ENCODE measurements around the gene UBALD2. TPM values are rescaled to one million over a fixed set of nuclear protein-coding genes. Genes with fewer than 3 reads are reported as not detected.

The UBALD2 gene
- total and polyA plus RNA-seq, 2 of the 13 experiments (the other 11 are each of a cell fraction or from before 2014, with no cell fraction given), result 3.3 to 89.7 TPM

DNA sequence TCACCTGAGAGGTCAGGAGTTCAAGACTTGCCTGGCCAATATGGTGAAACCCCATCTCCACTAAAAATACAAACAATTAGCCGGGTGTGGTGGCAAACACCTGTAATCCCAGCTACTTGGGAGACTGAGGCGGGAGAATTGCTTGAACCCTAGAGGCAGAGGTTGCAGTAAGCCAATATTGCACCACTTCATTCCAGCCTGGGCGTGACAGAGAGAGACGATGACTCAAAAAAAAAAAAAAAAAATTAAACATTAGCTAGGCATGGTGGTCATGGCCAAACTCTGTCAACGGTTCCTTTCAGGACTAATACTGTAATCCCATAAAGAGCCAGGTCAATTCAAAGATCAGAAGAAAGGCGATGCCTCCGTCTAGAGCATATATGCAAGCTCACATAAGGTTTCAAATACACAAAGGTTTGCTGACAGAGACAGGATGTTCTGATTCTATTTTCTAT is 27.3 kb upstream of the UBALD2 start (continued):
- TF ChIP-seq, protein P1, sequence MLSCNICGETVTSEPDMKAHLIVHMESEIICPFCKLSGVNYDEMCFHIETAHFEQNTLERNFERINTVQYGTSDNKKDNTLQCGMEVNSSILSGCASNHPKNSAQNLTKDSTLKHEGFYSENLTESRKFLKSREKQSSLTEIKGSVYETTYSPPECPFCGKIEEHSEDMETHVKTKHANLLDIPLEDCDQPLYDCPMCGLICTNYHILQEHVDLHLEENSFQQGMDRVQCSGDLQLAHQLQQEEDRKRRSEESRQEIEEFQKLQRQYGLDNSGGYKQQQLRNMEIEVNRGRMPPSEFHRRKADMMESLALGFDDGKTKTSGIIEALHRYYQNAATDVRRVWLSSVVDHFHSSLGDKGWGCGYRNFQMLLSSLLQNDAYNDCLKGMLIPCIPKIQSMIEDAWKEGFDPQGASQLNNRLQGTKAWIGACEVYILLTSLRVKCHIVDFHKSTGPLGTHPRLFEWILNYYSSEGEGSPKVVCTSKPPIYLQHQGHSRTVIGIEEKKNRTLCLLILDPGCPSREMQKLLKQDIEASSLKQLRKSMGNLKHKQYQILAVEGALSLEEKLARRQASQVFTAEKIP (CRISPR knock-in tag; IDR thresholded peaks at IDR 0.05; ENCODE audit: borderline replicate concordance), result no peak
- TF ChIP-seq SIN3B (IDR thresholded peaks at IDR 0.05; ENCODE audit: low read length) (no peak), CBX5 (CRISPR knock-in tag; IDR thresholded peaks at IDR 0.05; ENCODE audit: borderline replicate concordance) (peak; percentile 66; the same call in 1 of the 2 replicates), NCOR1 (IDR thresholded peaks at IDR 0.05; ENCODE audit: borderline replicate concordance, low read length) (peak; percentile 30; the same call in 1 of the 2 replicates), AHR (CRISPR knock-in tag; IDR thresholded peaks at IDR 0.05) (no peak), ZNF737 (CRISPR knock-in tag; IDR thresholded peaks at IDR 0.05; ENCODE audit: borderline replicate concordance) (no peak), CHD4 (IDR thresholded peaks at IDR 0.05; ENCODE audit: borderline replicate concordance, low read length) (peak; percentile 85), KDM5A (IDR thresholded peaks at IDR 0.05; ENCODE audit: borderline replicate concordance, low read length) (no peak), MEIS2 (CRISPR knock-in tag; IDR thresholded peaks at IDR 0.05) (0 out of 2 replicates have a peak, but pooled peaks have one; percentile 60), RORA (CRISPR knock-in tag; IDR thresholded peaks at IDR 0.05) (no peak), TCF7L2 (IDR thresholded peaks at IDR 0.05; ENCODE audit: low read depth, low read length) (peak; percentile 18; the same call in 1 of the 2 replicates), MIER3 (CRISPR knock-in tag; IDR thresholded peaks at IDR 0.05; ENCODE audit: borderline replicate concordance) (peak; percentile 75; the same call in 1 of the 2 replicates)
- TF ChIP-seq, protein P2, sequence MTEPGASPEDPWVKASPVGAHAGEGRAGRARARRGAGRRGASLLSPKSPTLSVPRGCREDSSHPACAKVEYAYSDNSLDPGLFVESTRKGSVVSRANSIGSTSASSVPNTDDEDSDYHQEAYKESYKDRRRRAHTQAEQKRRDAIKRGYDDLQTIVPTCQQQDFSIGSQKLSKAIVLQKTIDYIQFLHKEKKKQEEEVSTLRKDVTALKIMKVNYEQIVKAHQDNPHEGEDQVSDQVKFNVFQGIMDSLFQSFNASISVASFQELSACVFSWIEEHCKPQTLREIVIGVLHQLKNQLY (CRISPR knock-in tag; IDR thresholded peaks at IDR 0.05), result peak; percentile 57
- TF ChIP-seq, protein P3, sequence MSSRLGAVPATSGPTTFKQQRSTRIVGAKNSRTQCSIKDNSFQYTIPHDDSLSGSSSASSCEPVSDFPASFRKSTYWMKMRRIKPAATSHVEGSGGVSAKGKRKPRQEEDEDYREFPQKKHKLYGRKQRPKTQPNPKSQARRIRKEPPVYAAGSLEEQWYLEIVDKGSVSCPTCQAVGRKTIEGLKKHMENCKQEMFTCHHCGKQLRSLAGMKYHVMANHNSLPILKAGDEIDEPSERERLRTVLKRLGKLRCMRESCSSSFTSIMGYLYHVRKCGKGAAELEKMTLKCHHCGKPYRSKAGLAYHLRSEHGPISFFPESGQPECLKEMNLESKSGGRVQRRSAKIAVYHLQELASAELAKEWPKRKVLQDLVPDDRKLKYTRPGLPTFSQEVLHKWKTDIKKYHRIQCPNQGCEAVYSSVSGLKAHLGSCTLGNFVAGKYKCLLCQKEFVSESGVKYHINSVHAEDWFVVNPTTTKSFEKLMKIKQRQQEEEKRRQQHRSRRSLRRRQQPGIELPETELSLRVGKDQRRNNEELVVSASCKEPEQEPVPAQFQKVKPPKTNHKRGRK (CRISPR knock-in tag; IDR thresholded peaks at IDR 0.05), result no peak
- TF ChIP-seq, protein P4, sequence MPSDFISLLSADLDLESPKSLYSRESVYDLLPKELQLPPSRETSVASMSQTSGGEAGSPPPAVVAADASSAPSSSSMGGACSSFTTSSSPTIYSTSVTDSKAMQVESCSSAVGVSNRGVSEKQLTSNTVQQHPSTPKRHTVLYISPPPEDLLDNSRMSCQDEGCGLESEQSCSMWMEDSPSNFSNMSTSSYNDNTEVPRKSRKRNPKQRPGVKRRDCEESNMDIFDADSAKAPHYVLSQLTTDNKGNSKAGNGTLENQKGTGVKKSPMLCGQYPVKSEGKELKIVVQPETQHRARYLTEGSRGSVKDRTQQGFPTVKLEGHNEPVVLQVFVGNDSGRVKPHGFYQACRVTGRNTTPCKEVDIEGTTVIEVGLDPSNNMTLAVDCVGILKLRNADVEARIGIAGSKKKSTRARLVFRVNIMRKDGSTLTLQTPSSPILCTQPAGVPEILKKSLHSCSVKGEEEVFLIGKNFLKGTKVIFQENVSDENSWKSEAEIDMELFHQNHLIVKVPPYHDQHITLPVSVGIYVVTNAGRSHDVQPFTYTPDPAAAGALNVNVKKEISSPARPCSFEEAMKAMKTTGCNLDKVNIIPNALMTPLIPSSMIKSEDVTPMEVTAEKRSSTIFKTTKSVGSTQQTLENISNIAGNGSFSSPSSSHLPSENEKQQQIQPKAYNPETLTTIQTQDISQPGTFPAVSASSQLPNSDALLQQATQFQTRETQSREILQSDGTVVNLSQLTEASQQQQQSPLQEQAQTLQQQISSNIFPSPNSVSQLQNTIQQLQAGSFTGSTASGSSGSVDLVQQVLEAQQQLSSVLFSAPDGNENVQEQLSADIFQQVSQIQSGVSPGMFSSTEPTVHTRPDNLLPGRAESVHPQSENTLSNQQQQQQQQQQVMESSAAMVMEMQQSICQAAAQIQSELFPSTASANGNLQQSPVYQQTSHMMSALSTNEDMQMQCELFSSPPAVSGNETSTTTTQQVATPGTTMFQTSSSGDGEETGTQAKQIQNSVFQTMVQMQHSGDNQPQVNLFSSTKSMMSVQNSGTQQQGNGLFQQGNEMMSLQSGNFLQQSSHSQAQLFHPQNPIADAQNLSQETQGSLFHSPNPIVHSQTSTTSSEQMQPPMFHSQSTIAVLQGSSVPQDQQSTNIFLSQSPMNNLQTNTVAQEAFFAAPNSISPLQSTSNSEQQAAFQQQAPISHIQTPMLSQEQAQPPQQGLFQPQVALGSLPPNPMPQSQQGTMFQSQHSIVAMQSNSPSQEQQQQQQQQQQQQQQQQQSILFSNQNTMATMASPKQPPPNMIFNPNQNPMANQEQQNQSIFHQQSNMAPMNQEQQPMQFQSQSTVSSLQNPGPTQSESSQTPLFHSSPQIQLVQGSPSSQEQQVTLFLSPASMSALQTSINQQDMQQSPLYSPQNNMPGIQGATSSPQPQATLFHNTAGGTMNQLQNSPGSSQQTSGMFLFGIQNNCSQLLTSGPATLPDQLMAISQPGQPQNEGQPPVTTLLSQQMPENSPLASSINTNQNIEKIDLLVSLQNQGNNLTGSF (CRISPR knock-in tag; IDR thresholded peaks at IDR 0.05), result no peak
- TF ChIP-seq, protein P5, sequence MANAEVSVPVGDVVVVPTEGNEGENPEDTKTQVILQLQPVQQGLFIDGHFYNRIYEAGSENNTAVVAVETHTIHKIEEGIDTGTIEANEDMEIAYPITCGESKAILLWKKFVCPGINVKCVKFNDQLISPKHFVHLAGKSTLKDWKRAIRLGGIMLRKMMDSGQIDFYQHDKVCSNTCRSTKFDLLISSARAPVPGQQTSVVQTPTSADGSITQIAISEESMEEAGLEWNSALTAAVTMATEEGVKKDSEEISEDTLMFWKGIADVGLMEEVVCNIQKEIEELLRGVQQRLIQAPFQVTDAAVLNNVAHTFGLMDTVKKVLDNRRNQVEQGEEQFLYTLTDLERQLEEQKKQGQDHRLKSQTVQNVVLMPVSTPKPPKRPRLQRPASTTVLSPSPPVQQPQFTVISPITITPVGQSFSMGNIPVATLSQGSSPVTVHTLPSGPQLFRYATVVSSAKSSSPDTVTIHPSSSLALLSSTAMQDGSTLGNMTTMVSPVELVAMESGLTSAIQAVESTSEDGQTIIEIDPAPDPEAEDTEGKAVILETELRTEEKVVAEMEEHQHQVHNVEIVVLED (CRISPR knock-in tag; IDR thresholded peaks at IDR 0.05; ENCODE audit: borderline replicate concordance), result peak; percentile 41; the same call in 1 of the 2 replicates

All from HepG2 (cell line).